C4-2B (cell line): ENCODE data around the gene HCFC1.

Source experiments
- ZFX ChIP-seq: fragments of 450-650 bp; IDR thresholded peaks from 2 replicates; pipeline ENCODE4 v1.6.1; 2017
- TF ChIP-seq, protein P1 (sequence below): fragments of 450-650 bp; conservative IDR thresholded peaks from 2 replicates; pipeline ENCODE4 v1.5.1; 2017; ENCODE audit warnings: mild to moderate bottlenecking

DNA sequence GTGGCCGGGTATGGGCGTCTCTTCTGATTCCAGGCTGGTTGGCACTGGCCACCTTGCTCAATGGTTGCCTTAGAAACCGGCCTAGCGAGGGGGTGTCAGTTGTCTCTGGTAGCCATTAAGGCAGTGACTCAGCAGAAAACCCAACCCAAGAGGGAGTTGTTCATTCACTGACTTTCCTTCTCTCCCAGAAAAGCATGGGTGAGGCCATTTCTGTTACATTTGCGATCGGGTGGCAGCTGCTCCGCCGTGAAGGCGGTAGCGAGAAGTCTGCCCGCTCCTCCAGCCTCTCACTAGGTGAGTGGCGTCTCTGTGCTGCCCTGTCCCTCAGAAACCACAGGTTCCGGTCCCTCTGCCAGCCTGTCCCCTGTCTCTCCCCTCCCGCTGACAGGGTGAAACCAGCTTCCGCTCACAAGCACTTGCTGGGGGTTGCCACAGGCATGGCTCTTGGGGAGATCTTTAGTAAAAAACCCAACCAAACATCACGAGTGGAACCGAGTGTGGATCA, 30.6 kb upstream of the HCFC1 start:
- TF ChIP-seq, protein P1, sequence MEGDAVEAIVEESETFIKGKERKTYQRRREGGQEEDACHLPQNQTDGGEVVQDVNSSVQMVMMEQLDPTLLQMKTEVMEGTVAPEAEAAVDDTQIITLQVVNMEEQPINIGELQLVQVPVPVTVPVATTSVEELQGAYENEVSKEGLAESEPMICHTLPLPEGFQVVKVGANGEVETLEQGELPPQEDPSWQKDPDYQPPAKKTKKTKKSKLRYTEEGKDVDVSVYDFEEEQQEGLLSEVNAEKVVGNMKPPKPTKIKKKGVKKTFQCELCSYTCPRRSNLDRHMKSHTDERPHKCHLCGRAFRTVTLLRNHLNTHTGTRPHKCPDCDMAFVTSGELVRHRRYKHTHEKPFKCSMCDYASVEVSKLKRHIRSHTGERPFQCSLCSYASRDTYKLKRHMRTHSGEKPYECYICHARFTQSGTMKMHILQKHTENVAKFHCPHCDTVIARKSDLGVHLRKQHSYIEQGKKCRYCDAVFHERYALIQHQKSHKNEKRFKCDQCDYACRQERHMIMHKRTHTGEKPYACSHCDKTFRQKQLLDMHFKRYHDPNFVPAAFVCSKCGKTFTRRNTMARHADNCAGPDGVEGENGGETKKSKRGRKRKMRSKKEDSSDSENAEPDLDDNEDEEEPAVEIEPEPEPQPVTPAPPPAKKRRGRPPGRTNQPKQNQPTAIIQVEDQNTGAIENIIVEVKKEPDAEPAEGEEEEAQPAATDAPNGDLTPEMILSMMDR: no peak
- TF ChIP-seq ZFX: no peak
